Activated CD4-positive, alpha-beta T cell treated with anti-CD3 and anti-CD28 coated beads, Interleukin-2, amount 50 U/mL, for 1 hour (primary cell): Measurements from ENCODE around the gene NRIP3.
"Not testable (repeated sequence)": the region's sequence is repeated elsewhere in the genome, so short reads cannot be mapped to it uniquely, and the experiment has no call there.

ENCODE experiments used
- DNase-seq: peaks from one replicate; pipeline ENCODE4 v3.0.0-alpha.2; 2020

The NRIP3 gene

DNA sequence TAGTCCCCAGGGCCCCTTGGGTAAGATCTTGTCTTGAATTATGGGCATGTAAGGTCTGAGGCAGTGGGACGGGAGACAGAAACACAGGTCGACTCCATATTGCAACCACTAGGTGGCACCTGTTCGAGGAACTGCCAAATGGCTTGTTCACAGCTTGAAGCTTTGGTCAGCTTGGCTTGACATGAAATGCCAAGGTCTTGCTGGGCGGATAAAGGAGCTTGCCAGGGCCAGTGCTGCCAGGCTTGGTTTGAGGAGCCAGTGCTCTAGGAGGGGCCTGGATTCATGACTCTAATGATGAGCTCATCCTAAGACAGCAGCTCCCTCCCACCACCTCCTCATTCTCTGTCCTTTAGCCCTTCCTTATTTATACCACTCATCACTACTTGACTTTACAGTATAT, 11.9 kb upstream of the NRIP3 start:
- peak; percentile 41 for DNase-seq

GRCh38 chr11:9014826-9015225, 11.0 kb upstream of the NRIP3 start:
- DNase-seq = no peak

GRCh38 chr11:9013373-9013772, 9.6 kb upstream of the NRIP3 start:
- DNase-seq = no peak

- not testable (repeated sequence) for DNase-seq
Measured at GRCh38 chr11:9009538-9009937, 5.7 kb upstream of the NRIP3 start.

DNA sequence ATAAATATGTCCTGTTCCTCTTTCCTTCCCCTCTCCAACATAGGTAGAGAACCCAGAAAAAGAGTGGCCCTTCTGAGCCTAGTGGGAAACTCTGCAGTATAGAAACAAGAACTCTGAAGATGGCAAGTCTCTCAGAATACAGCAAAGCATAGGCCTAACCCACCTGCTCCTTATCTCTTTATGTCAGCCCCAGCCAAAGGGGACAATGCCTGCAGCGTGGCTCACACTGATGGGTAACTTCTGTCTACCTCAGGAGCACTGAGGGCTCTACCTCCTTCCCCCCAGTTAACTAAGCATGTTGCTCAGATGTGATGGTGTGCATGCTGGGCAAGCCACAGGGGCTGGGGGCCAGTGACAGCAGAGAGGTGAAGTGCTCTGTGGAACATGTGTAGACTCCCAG, 4.9 kb upstream of the NRIP3 start:
- DNase-seq = no peak

- no peak for DNase-seq
Measured at GRCh38 chr11:9008011-9008550, 4.3 kb upstream of the NRIP3 start.

DNA sequence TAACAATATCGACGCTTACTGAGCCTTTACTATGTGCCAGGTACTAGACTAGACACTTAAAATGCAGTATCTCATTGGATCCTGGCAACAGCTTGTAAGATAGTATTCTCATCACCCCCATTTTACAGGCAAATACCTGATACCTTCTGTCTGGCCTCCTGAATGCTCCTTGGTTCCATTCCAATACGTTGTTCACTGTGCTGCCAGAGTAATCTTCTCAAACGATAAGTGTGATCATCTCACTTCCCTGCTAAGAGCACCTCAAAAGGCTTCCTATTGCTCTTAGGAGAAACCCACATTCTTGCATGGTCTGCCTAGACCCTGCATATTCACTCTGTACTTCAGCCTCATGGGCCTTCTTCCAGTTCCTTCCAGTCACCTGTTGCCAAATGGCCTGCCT, 1.3 kb upstream of the NRIP3 start:
- no peak for DNase-seq

- peak; percentile 11 for DNase-seq
Measured at GRCh38 chr11:9004183-9004926, 554 bp upstream of the NRIP3 start.

DNA sequence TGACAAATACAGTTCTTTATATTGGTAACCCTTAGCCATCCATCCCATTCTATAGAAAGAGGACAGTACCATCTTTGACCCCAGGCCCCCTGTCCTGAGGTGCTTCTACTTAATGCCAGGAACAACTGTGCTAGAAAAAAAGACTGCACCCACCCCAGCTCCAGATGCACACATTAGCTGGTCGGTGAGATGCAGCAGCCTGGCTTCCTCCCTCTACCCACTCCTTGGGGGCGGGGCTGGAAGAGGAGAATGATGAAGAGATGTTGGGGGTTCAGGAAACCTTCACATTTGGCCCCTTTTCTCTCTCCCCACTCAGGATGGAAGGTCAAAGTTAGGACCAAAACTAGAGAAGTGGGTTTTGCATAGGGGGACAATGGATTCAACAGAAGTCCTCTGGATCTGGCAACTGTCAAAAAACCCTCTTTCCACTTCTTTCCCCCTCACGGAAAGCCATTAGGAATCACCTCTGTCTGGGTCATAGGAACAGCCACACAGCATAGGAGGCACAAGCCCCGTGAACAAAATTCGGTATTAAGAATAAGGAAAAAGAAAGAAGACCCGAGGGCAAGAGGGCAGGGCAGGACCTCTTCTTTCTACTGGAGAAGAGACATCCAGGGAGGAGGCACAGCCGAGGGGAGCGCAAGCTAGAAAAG, 755 bp downstream of the NRIP3 start:
- DNase-seq = no peak

DNA sequence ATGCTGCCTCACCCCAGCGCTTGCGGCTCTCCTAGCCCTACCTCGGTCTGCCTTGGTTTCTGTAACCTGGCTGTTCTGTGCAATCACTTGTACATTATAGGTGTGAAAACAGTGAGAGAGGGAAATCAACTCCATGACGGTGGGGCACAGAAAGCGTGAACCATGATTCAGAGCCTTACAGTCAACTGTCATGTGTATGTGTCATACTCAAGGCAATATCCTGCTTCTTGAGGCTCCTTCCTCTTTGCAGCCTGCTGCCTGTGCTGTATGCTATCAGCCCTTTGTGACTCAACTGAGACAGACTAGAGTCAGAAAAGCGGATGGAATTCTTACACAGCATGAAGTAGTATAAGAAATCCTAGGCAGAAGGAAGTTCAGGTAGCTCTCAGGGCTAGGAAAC, 2.1 kb downstream of the NRIP3 start:
- DNase-seq = peak; percentile 5

- no peak for DNase-seq
Measured at GRCh38 chr11:8998017-8998416, 5.8 kb downstream of the NRIP3 start.

DNA sequence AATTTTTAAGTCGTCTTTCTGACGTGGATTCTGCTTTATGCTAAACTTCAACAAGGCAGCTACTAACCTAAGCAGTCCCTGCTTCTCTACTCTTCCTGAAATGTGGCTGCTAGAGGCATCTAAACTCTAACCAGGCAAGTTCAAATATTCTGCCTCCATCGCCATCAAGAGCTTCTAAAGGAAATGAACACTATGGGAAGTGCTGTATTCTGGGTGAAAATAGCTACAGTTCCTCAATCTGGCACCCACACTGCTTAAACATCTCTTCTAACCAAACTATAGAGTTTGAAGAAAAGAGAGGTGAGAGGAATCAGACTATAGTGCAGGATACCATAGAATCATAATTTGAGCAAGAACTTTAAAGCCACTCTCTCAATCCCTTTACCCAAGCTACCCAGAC, 6.3 kb downstream of the NRIP3 start:
- DNase-seq = no peak

DNA sequence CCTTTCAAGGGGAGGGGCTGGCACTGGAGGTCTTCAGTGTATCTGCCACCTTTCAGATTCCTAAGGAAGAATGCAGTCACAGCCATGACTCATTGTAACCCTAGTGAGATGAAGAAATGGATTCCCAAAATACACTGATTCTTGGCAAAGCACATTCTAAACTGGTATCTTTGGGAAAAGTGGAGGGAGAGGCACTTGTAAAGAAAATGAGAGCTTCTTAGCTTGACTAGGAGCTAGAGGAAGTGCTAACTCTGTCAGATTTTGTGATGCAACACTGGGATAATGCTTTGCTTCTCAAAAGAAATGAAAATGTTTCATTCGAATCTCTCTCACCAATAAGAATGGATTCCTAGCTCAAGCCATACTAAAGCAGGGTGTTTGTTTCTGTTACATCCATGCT, 14.3 kb downstream of the NRIP3 start:
- DNase-seq = no peak

DNA sequence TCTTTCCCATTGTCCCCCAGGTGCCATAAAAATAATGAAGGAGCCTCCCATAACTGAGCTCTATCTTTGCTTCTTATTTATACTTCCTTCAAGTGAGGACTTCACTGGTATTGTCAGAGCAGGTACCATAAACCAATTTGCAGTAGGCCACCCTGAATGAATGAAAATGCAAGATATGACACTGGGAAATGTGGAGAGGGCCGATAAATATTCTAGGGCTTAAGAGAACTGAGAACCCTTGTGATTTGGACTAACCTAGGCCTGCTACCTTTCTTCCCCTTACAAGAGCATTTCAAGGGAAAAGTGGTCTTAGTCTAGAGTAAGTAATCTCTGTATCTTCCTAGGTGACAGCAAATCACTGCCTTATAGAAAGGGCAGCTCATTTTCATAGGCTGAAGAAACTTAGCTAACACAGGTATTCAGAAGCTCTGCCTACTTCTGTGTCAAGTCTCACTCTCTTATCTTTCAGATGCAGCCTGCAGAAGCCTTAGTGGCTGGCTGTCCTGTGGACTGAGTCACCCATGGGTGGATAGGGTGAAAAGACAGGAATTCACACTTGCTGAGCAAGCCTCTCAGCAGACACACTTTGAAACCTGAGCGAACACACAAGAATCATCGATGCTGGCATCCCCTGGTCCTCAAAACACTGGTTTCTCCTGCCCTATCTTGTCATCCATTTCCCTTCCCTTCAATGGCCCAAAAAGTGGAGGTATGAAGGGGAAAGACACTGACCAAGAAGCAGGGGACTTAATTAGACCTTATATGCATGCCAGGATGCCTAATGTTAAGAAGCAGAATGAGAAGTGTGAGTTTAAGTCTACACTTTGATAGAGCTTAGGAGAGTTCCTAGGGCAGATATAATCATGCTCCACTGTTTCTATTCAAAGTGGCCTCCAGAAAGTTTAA, 15.2 kb downstream of the NRIP3 start:
- DNase-seq = no peak

DNA sequence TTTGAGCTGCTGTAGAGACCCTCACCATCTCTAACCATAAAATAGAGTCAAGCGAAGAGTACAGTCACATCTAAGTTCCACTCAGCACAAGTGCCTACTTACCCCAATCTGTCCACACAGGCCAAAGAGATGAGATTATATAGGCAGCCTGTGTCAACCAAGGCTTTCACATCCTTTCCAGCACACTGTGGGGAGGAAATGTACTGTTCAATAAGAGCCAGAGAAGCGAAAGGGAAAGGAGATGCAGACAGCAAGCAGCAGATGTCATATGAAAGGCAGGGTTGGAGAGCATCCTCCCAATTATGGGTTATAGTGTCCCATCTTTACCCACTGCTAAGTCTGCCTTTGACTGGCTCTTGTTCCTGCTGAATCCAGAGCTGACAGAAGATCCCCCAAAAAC, 16.4 kb downstream of the NRIP3 start:
- no peak for DNase-seq

DNA sequence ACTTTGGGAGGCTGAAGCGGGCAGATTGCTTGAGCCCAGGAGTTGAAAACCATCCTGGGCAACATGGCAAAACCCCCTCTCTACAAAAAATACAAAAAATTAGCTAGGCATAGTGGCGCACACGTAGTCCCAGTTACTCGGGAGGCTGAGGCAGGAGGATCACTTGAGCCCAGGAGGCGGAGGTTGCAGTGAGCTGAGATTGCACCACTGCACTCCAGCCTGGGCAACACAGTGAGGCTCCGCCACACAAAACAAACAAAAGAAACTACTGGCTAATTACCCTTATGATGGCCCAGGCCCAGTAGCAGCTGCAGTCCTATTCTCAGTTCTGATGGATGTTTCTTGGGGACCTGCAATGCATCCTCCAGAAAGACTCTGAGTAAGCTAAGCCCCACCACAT, 17.0 kb downstream of the NRIP3 start:
- DNase-seq = not testable (repeated sequence)

GRCh38 chr11:8985462-8985861, 18.3 kb downstream of the NRIP3 start:
- no peak for DNase-seq

DNA sequence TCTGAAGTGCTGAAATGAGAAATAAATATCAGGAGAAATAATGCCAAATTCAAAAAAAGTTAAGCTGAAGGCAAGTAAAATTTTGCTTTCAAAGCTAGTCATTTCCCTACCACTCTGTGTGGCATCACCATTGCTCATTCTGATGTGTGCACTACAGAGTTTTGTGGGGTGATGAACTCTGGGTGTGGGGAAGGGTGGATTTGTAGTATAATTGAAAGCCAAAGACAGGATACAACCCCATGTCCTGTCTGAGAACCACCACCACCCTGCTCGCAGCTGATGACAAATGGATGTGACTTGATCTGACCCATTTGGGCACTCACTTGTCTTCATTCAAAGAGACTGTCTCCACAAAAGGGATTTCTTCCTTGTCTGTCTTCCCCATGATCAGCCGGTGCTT, 20.2 kb downstream of the NRIP3 start:
- DNase-seq = no peak

GRCh38 chr11:8980485-8980884, 23.3 kb downstream of the NRIP3 start:
- DNase-seq = no peak

DNA sequence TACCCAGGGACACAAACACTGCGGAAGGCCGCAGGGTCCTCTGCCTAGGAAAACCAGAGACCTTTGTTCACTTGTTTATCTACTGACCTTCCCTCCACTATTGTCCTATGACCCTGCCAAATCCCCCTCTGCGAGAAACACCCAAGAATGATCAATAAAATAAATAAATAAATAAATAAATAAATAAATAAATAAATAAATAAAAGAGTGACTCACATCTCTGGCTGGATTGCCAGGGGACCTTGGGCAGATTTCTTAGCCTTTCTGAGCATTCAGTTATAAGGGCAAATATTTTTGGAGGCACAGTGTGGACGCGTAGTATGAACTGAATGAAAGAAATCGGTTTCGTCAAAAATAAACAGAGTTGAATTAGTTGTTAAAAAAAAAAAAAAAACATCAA, 24.4 kb downstream of the NRIP3 start:
- not testable (repeated sequence) for DNase-seq

- DNase-seq = no peak
Measured at GRCh38 chr11:8973121-8973520, 30.7 kb downstream of the NRIP3 start.

GRCh38 chr11:8971924-8972316, 31.9 kb downstream of the NRIP3 start:
- no peak for DNase-seq

- DNase-seq = no peak
Measured at GRCh38 chr11:8971196-8971923, 32.4 kb downstream of the NRIP3 start.
